Stimulated activated CD8-positive, alpha-beta memory T cell treated with anti-CD3 and anti-CD28 coated beads, Interleukin-4, amount 100 ng/mL, for 24 hours (primary cell): ENCODE measurements around the gene IPCEF1.

Experiments
- DNase-seq: peaks from one replicate; pipeline ENCODE4 v3.0.0-alpha.2; 2020; ENCODE audit warnings: low read depth

The IPCEF1 gene, protein sequence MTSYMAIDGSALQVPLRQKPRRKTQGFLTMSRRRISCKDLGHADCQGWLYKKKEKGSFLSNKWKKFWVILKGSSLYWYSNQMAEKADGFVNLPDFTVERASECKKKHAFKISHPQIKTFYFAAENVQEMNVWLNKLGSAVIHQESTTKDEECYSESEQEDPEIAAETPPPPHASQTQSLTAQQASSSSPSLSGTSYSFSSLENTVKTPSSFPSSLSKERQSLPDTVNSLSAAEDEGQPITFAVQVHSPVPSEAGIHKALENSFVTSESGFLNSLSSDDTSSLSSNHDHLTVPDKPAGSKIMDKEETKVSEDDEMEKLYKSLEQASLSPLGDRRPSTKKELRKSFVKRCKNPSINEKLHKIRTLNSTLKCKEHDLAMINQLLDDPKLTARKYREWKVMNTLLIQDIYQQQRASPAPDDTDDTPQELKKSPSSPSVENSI

DNA sequence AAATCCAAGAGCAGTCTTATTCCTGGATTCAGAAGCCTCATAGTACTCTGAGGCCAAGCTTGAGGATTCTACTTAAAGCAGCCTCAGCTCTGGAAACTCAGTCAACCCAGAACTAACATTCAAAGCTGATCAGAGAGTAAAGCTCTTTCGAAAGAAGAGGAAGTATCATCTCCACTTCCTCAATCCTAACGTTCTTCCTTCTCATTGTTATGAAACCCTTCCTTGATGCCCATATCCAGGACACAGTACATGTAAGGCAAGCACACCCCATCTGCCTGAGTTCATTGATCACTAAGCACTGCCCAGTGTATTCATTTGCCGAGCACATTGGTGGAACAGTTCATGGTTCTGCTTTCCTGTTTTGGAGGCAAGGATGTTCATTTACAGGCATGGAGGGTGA, at the start of gene IPCEF1:
IPCEF1 (minus strand) TSS at position 114 of the 400 bp plus-strand sequence. CDS start 90,856 bp downstream, outside the sequence.
- no peak for DNase-seq

DNA sequence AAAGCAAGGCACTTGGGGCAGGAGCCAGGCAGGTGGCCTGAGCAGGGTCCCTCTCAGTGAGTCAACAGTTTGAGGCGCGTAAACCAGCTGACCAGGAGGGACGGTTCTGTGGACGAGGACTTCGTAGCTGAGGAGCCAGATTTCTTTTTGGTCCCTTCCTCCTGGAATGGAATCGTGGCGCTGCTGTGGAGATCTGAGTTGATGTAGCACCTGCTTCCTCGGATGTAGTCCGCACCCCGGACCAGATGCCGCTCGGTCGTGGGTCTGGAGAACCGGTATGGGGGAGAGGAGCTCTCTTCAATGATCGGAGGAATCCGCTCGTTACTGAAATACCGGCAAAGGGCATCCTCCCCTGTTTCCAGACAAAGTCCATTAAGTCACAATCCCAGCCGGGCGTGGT, 49.7 kb upstream of the IPCEF1 start:
- no peak for DNase-seq

DNA sequence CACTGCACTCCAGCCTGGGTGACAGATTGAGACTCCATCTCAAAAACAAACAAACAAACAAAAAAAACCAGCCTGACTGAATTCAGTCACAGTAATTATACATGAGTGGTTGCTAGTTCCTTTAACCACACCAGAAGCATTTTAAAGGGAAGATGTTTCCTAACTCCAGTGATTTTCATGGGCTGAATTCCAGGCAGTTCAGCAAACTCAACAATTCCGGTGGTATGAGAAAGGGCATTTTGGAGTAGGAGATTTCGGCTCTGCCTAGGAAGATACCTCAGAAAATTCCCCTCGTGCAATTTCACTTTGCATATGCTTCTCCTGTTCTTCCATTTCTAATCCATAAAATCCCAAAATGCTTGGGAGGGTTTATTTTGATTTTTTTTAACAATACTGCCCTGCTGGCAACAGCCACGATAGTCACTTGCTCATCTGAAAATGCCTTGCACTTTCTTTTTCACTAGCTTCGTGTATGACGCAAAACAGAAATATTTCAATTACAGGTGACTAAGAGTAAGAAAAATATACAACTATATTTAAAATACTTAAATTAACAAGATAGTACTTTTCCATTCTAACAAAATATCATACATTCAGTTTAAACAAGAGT, 48.3 kb upstream of the IPCEF1 start:
- DNase-seq = no peak

- no peak for DNase-seq
Measured at GRCh38 chr6:154403788-154404187, 47.2 kb upstream of the IPCEF1 start.

DNA sequence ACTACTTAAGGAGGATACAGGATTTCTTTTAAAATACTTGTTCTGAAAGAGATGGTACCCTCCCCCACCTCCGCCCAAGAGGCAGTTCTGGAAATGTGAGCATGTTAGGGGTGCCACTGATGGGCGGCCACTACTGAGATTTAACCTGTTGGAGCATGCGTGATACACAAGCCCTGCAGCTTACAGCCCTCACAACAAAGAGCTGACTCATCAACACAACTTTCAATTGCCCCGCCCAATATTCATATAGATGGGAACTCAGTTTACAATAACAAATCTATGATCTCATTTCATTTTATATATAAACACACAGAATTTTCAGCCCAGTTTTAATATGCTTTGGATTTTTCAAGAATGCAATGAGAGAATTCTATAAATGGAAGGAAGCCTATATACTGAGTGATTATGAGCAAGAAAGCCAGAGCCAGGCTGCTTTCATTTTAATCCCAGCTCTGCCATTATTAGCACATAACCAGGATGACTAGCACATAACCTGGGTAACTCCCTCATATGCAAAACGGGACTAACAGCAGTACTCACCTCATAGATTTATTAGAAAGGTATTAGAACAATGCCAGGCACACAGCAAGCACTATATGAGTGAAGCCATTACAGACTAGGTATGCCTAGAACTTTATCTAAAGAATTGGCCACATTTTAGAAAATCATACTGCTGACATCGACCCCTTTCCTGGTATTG, 45.6 kb upstream of the IPCEF1 start:
- DNase-seq = no peak

- no peak for DNase-seq
Measured at GRCh38 chr6:154399097-154399496, 42.5 kb upstream of the IPCEF1 start.

- DNase-seq = no peak
Measured at GRCh38 chr6:154397491-154398195, 41.0 kb upstream of the IPCEF1 start.

DNA sequence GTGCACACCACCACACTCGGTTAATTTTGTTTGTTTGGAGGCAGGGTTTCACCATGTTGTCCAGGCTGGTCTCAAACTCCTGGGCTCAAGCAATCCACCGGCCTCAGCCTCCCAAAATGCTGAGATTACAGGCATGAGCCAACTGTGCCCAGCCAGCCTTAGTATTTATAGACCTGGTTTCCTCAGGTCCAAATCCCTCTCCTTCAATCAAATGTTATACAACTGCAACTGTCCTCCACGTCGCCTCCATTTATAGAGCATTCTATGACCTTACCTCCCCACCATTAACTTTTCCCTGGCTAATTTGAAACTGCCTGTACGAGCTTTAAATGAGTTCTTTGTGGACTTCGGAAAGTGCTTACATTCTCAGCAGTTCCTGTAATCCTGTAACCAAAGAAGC, 39.3 kb upstream of the IPCEF1 start:
- no peak for DNase-seq

DNA sequence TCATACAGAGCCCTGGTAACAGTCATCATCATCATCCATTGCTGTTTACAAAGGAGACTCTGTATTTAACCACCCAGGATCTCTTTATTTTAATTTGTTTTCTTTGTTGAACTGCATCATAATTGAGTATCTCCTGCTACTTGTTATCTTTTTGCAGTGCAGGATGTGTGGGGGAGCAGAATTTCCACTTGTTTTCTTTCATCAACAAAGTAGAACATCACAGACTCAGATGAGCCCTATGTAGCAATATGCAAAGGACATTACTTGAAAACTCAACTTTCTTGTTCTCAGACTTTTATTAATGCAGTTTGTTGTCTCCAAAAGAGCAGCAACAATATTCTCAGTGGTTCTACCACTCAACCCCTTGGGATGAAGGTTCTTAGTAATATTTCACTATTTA, 38.7 kb upstream of the IPCEF1 start:
- DNase-seq = no peak

- no peak for DNase-seq
Measured at GRCh38 chr6:154394571-154394970, 38.0 kb upstream of the IPCEF1 start.

DNA sequence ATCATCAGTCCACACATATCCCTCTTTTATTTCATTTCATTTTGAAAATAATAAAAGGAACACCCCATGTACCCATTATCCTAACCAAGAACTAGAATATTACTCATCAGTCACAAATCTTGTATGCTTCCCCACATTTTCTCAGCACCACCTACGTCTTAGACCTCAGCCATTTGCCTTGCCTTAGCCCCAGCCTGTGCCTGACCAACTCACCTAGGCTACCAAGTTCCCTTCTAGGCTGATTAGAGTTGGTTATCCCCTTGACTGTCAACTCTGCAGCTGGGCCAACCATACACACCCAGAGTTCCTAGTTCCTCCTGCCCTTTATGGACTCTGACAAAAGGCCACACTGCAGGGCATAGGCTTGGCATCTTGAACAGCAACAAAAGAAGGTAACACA, 33.4 kb upstream of the IPCEF1 start:
- no peak for DNase-seq

DNA sequence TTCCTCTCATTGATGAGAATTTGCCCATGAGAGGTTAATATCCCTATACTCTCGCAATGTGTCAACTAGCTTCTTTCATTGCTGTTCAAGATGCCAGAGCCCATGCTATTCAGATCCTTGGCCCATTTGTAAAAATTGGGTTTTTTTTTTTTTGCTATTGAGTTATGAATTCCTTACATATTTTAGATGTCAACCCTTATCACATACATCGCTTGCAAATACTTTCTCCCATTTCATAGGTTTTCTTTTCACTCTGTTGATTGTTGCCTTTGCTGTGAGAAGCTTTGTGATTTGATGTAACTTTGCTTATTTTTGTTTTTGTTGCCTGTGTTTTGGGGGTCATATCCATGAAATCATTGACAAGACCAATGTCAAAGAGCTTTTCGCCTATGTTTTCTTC, 32.2 kb upstream of the IPCEF1 start:
- DNase-seq = no peak

- DNase-seq = no peak
Measured at GRCh38 chr6:154386848-154387717, 30.5 kb upstream of the IPCEF1 start.

GRCh38 chr6:154384191-154384590, 27.6 kb upstream of the IPCEF1 start:
- DNase-seq = no peak

GRCh38 chr6:154383273-154383672, 26.7 kb upstream of the IPCEF1 start:
- no peak for DNase-seq

DNA sequence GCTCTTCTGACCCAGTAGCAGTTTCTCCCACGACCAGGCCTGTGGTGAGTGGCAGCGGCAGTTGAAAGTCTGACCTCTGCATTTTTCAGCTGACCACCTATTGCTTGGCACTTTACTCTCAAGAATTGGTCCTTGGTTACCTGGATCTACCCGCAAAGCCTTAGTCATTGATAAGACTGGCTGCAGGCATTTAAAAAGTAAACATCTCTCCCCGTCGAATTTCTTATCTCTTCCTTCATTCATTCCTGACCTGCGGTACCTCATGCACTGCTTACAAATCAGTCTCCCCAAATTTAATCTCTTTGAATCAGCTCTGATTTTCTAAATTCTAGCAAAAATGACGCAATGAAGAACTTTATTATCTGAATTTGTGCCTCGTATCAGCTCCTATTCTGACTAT, 26.1 kb upstream of the IPCEF1 start:
- no peak for DNase-seq

GRCh38 chr6:154381548-154381947, 24.9 kb upstream of the IPCEF1 start:
- no peak for DNase-seq

- no peak for DNase-seq
Measured at GRCh38 chr6:154380741-154381140, 24.1 kb upstream of the IPCEF1 start.

GRCh38 chr6:154379585-154379984, 23.0 kb upstream of the IPCEF1 start:
- DNase-seq = no peak

DNA sequence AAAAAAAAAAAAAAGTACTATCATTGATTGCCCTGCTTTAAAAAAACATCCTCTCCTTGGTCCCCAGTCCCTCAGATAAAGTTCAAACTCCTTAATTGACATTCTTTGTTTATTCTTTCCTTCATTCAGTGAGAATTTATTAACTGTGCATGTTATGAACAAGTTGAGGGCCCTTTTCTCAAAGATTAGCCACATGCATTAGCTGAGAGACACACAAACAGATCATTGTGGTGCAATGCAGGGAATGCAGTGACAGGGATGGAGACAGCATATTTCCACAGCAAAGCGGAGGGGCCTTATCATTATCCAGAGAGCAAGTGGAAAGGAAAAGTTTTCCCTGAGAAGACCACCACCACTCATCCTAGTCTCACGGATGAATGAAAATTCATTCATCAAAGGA, 21.9 kb upstream of the IPCEF1 start:
- no peak for DNase-seq

- no peak for DNase-seq
Measured at GRCh38 chr6:154377726-154378125, 21.1 kb upstream of the IPCEF1 start.
